NCI-H2227 (cell line): ENCODE data around the gene KRT24.

Experiments
- DNase-seq: peaks from one replicate; lab custom pipeline; 2025; ENCODE audit not compliant: unreplicated experiment; lab: John Stamatoyannopoulos, UW

KRT24 gene

DNA sequence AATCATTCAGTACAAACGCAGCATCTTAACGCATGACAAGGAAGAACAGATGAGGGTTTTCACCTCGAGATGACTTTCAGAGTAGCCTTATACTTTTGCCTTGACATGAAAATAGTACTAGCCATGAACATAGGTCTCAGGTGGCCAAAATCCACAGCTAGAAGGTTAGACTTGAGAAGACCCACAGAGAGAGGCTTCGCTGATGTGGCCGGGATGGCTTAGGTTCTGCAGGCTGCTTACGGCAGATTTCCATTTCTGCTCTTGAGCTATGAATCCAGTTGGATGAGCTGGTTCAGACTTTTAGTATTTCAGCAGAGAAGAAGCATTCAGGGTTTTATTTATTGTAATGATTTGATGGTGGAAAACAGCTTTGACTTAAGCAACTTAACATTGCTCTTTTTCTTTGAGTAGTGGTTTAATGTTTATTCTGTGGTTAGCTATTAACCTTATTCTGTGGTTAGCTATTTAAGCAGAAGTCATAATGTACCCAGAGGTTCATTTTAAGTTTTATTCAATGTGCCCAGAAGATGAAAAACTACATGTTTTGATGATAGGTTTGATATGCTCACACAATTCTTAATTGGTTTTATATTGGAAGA lies 7.6 kb downstream of the KRT24 start:
- DNase-seq = no peak

DNA sequence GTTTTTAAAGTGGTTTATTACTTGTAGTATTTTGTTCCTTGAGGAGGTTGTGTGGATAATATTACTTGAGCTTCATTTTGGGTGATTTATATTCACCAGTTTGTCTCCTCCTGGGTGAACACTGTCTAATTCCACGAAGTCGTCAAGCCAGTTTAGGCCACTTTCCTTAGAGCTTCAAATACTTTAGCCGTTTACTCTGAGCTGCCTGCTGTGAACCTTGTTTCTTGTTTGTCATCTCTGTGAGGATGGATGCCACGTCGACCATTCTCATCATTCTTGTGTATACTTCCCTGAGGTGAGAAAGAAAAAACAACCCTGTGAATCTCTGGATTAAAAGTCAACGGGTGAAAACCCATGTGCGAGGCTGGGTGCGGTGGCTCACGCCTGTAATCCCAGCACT lies 9.0 kb downstream of the KRT24 start:
- no peak for DNase-seq

DNA sequence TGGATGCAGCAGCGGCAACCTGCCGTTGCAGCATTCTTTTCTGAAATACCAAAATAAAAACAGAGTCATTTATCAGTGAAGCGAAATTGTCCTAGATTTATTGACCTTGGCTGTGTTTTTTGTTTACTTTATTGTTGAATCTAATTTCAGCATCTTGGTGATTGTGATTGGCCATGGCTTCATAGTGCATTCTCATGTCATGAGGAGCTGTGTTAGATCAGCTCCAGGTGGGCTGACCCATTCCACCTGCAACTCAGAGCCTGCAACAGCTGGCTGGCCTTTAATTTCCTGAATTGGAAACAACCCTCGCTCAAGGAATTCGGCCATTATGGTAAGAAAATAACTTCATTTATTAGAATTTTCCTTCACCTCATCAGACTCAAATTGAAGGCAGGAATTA lies 16.4 kb downstream of the KRT24 start:
- no peak for DNase-seq

- DNase-seq = no peak
These were observed 17.4 kb downstream of the KRT24 start for GRCh38 chr17:40686192-40686591.

- no peak for DNase-seq
These were observed 22.6 kb downstream of the KRT24 start for GRCh38 chr17:40680998-40681397.

DNA sequence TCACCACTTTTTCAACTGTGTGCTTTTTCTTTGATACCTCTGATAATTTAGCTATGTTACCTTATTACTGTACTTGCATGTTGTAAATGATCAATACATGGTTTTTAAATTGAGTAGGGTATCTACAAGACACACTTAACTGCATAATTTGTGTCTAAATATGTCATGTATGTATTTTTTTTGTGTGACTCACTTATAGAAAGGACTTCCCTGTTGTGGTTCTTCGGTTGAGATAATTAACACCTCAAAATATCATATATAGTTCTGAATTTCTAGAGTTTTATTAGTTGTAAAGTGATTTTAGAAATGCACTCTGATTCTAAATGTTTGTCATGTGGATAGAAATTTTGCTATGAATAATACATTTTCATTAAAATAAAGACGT lies 24.0 kb downstream of the KRT24 start:
- no peak for DNase-seq

DNA sequence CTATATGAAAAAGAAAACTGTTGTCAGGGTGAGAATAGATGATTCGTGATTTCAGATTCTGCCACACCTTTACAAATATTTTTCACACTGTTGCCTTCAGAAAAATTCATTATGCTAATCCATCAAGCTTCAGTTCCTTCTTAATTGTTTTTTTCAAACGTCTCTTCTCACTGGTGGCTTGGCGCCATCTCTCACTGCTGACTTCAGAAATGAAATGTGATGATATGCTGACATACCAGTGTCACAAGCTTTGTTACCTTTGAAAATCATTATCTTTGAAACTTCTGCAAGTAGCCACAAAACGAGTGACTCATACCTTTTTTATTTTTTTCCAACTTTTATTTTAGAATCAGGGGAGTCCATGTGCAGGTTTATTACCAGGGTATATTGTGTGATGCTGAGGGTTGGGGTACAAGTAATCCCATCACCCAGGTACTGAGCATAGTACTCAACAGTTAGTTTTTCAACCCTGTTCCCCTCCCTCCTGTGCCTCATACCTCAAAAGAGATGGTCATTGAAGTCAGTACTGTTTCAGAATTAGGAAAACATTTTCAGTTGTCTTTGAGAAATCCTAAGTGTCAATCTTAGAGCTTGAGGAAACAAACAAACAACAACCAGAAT lies 24.5 kb downstream of the KRT24 start:
- no peak for DNase-seq

DNA sequence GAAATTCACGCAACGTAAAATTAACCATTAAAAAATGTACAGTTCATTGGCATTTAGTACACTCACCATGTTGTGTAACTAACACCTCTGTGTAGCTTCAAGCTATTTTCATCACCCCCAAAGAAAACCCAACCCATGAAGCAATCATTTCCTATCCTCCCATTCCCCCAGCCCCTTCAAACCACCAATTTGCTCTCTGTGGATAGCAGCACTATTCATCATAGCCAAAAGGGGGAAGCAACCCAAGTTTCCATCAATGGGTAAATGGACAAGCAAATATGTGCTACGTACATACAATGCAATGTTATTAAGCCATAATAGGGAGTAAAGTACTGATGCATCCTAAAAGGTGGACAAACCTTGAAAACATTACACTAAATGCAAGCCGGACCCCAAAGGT lies 27.6 kb downstream of the KRT24 start:
- no peak for DNase-seq

- no peak for DNase-seq
These were observed 30.9 kb downstream of the KRT24 start for GRCh38 chr17:40672654-40673053.

DNA sequence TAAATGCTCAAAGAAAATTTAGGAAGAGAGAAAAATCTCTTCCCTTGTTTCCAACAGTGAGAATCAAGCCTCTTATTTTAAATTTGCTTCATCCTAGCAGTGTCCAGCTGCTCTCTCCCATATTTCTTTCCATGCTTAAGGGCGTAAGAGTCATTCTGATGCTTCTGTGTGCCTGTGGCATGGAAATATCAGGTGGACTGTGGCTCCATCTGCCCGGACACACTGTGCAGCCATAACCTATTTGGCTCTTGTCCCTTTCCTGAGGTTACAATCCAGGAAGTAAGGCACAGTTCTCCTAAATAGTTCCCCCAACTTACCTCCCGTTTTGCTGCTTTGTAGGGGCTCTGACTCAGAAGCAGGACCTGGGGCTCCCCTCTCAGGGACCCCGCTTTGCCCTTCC lies 32.3 kb downstream of the KRT24 start:
- no peak for DNase-seq

- DNase-seq = no peak
These were observed 37.2 kb downstream of the KRT24 start for GRCh38 chr17:40666331-40666730.

GRCh38 chr17:40664582-40665333 lies 38.8 kb downstream of the KRT24 start, which contains the start of gene KRT222:
TSS of gene KRT222 (minus strand) at chr17:40665177. CDS start at chr17:40665099, 78 bp downstream.
- DNase-seq = no peak

GRCh38 chr17:40663252-40663651 lies 40.3 kb downstream of the KRT24 start:
- DNase-seq = no peak

DNA sequence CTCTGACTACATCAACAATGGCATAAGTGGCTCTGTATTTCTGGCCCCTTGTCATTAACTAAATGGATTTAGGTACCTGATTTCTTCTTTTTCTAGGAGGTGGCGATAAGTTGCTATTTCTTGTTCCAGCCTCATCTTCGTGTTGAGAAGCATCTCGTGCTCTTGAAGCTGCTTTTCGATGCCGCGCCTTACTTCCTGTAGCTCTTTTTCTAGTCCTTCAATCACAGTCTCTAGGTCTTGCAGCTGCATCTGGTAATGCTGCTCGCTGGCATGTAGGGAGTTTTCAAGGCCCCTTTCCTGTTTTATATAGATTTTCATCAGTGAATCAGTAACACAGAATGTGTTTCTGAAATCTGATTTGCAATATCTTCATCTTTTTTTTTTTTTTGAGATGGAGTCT lies 43.6 kb downstream of the KRT24 start:
- DNase-seq = no peak

- no peak for DNase-seq
These were observed 45.2 kb downstream of the KRT24 start for GRCh38 chr17:40658396-40658795.

DNA sequence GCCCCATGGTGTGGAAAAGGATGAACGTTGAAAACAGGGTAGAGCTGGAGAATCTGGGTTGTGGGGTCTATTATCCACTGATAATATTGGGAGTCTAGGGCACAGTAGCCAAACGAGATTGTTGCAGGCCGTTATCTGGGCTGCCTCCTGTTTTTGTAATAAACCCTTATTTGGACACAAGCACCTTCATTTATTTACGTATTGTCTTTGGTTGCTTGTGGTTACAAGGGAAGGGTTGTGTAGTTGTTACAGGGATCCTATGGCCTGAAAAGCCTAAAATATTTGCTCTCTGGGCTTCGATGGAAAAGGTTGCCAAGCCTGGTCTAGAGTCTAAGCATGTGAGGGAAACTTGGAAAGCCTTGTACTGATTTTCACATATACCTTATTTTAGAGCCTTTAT lies 51.6 kb downstream of the KRT24 start:
- DNase-seq = no peak

DNA sequence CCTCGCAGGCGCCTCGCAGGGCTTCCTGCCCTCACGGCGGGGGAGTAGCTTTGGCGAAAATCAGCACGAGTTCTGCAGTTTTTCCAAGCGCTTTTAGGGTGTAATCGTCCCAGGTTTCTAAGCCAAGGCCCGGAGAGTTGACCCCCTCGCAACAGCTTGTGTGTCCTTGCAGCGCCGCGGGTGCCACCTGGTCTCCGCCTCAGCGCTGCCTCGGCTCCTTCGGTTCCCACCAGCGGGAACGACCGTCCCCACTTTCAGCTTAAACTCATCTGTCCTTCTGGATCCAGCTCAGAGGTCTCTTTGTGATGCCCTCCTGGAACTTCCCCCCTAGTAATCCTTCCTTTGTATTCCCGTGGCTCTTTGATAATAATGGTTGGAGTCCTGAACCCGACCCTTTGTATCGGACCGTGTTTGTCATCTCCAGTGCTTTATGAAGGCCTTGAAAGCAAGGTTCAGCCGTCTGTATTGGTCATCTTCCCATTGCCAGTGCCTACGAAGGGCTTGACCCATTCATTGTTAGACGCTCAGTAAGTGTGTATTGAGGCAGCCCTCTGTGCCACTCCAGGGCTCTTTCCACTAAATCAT lies 55.1 kb downstream of the KRT24 start:
- DNase-seq = no peak
